Subcutaneous adipose tissue (tissue), 4 donors: ENCODE measurements around the gene TAF6L. TPM values are rescaled to one million over a fixed set of nuclear protein-coding genes. Genes with fewer than 3 reads are reported as not detected.

Source experiments
- total RNA-seq, 4 donors: library from RNA; depleted of rRNA; stranded (reverse); fragments of >200 nt; gene quantifications; one replicate each; pipeline ENCODE4 v1.1.0, GENCODE V29; 2016
- TF ChIP-seq, protein P1 (sequence below): fragments of 450-650 bp; IDR thresholded peaks from one replicate; pipeline ENCODE4 v1.5.1; 2016; ENCODE audit warnings: low read depth, mild to moderate bottlenecking, control low read depth, antibody characterized with exemption, moderate library complexity

The TAF6L gene, protein sequence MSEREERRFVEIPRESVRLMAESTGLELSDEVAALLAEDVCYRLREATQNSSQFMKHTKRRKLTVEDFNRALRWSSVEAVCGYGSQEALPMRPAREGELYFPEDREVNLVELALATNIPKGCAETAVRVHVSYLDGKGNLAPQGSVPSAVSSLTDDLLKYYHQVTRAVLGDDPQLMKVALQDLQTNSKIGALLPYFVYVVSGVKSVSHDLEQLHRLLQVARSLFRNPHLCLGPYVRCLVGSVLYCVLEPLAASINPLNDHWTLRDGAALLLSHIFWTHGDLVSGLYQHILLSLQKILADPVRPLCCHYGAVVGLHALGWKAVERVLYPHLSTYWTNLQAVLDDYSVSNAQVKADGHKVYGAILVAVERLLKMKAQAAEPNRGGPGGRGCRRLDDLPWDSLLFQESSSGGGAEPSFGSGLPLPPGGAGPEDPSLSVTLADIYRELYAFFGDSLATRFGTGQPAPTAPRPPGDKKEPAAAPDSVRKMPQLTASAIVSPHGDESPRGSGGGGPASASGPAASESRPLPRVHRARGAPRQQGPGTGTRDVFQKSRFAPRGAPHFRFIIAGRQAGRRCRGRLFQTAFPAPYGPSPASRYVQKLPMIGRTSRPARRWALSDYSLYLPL
- 10 to 100 TPM; 12.1 to 25.8 (median 15.6) TPM for total RNA-seq

DNA sequence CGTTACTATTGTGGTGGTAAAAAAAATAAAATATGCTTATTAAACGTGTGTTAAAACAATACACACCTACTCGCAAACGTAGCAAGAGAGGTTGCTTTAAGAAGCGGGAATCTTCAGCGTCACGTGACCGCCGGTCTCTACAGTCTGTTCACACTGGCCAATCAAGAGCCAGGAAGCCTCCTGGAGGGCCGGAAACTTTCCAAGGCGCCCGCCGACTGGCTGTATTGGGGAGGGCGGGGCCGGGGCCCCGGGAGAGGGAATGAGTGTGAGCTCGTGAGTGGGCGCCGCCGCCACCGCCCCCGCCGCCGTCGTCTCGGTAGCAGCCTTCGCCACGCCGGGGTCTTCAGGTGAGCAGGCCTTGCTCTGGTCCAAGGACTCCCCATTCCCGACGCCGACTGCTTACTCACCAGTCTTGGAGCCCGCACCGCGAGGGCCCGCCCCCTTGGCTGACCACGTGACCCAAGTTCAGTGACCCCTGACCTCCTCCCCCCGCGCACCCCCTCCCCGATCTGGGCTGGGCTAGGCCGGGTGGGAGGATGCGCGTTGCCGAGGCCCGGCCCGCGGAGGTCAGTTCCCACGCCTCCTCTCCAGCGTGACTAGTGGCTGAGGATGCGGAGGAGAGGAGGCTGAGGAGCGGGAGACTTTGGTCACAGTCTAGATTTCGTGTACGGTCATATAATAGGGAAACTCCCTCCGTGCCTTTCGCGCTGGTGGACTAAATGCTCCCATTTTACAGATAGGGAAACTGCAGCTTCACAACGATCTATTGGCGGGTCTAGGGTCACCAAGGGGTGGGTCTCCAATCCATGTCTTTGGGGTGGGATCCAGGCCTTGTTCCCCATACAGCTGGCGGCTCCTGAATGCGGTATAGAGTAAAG lies at the start of gene TAF6L:
Gene TAF6L (plus strand): TSS at position 253 of the 878 bp plus-strand sequence. CDS start 4,388 bp downstream, outside the sequence.
- TF ChIP-seq, protein P1, sequence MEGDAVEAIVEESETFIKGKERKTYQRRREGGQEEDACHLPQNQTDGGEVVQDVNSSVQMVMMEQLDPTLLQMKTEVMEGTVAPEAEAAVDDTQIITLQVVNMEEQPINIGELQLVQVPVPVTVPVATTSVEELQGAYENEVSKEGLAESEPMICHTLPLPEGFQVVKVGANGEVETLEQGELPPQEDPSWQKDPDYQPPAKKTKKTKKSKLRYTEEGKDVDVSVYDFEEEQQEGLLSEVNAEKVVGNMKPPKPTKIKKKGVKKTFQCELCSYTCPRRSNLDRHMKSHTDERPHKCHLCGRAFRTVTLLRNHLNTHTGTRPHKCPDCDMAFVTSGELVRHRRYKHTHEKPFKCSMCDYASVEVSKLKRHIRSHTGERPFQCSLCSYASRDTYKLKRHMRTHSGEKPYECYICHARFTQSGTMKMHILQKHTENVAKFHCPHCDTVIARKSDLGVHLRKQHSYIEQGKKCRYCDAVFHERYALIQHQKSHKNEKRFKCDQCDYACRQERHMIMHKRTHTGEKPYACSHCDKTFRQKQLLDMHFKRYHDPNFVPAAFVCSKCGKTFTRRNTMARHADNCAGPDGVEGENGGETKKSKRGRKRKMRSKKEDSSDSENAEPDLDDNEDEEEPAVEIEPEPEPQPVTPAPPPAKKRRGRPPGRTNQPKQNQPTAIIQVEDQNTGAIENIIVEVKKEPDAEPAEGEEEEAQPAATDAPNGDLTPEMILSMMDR = no peak

DNA sequence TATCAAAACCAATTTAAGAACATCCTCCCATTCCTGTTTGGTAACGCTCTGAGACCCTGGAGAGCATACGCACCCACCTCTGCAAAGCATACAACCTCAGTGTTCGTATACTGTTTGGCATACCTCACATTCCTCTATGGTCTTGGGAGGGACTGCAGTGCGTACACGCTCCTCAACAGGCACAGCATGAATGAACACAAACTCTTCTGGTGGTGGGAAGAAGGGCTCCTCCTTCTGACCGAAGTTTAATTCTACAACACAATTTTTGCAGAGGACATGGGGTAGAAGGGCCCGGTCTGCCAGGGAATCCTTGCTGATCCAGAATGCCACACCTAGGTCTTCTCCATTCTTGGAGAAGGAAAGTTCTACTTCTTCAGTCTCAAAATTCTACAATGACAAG lies 49.2 kb upstream of the TAF6L start:
- TF ChIP-seq, protein P1 = no peak

DNA sequence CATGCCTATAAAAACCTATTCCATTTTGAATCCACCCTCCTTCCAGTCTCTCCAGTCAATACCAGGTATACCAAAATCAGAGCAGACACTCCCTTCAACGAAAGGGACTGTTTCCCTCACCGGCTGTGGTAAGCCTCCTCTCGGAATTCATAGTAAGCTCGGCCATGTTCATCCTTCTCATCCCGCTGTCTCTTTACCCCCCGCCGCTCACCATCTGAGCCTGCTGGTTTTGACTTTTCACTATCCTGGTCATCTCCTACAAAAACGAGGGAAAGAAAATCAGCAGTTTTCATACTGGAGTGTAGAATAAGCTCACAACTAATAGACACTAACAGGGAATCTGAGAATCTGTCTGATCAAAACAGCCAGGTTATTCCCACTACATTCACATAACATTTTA lies 47.0 kb upstream of the TAF6L start:
- TF ChIP-seq, protein P1 = no peak

DNA sequence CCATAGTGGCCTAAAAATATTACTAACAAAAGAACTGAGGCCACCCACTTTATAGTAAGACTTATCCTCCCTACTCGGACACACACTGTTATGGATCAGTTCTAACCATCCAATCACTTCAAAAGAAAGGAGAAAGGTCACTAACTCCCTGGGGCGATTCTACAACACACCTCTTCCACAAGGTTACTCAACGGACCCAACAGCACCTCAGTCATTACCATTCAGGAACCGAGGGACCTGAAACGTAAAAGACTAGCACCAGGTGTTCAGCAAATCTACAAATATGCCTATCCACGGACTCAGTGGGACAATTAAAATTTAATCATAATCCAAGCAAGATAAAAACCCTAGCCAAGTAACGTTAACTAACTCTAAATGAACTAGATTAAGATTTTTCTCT lies 45.5 kb upstream of the TAF6L start:
- TF ChIP-seq, protein P1 = no peak

DNA sequence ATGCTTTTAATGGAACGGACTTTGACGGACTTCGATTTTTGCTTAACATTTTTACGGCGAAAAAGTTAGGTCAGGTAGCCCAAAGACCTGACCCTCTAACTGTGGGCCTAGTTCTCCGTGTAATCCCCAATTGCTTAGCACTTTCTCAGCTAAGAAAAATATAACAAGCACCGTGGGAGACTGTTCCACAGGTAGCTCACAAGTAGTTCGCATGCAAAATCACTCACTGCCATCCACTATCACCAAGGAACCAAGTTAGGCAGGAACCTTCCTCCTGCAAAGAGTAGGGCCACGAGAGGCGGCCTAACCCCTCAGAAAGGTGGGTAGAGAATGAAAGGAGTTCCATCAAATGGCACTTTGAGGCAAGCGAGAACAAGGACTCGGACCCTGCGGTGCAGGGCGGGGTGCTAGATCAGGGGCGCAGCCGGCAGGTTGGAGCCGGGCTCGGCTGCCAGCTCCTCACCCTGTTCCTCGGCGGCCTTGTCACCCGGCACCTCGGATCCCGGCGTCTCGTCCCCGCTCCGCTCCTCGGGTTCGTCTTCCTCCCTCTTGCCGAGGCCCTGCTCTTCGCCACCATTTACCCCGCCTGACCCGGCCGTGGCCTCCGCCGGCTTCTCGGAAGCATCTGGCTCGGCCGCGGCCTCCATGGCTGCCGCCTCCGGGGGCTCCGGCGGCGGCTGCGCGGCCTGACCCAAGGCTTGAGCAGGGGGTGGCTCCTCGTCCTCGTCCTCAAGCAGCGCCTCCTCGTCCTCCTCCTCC lies 44.9 kb upstream of the TAF6L start:
- TF ChIP-seq, protein P1 = no peak

DNA sequence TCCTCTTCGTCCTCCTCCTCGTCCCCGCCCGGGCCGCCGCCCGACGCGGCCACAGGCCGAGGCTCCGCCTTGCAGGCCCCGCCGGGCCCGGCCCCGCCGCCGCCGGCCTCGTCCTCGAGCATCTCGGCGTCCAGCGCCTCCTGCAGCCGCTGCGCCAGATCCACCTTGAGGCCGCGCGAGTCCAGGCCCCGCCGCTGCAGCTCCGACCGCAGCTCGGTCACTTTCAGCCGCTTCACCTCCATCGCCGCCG lies 44.4 kb upstream of the TAF6L start:
- TF ChIP-seq, protein P1 = no peak
